HG03066 (cell line): ENCODE data around the gene WDR47.
A peak's percentile ranks its signal among the peaks of the same experiment; 100 is the strongest.
"Not testable (repeated sequence)": the region's sequence is repeated elsewhere in the genome, so short reads cannot be mapped to it uniquely, and the experiment has no call there.

Source experiments
- ATAC-seq: cut with Tn5 transposase; IDR thresholded peaks from one replicate; pipeline ENCODE4 v1.9.1; 2021; ENCODE audit warnings: low read depth; ENCODE audit not compliant: unreplicated experiment

WDR47 gene

GRCh38 chr1:108969346-108969745 lies 72.6 kb downstream of the WDR47 start:
- no peak for ATAC-seq

- ATAC-seq, result peak; percentile 93
These were observed 78.7 kb downstream of the WDR47 start, which contains the start of gene CLCC1 for GRCh38 chr1:108963052-108963686. Gene CLCC1, minus strand, starts transcription at chr1:108963484. Its CDS starts 13,047 bp downstream, at chr1:108950437.

GRCh38 chr1:108962681-108963051 lies 79.2 kb downstream of the WDR47 start:
- no peak for ATAC-seq

GRCh38 chr1:108961752-108962486 lies 80.0 kb downstream of the WDR47 start:
- no peak for ATAC-seq

GRCh38 chr1:108961198-108961597 lies 80.7 kb downstream of the WDR47 start:
- no peak for ATAC-seq

GRCh38 chr1:108960719-108961118 lies 81.2 kb downstream of the WDR47 start:
- no peak for ATAC-seq

- no peak for ATAC-seq
These were observed 84.0 kb downstream of the WDR47 start for GRCh38 chr1:108957888-108958287.

- ATAC-seq, result no peak
These were observed 86.0 kb downstream of the WDR47 start for GRCh38 chr1:108955881-108956280.

GRCh38 chr1:108955111-108955510 lies 86.8 kb downstream of the WDR47 start:
- ATAC-seq, result no peak

- ATAC-seq, result no peak
These were observed 88.5 kb downstream of the WDR47 start for GRCh38 chr1:108953452-108953851.

- ATAC-seq, result no peak
These were observed 90.7 kb downstream of the WDR47 start for GRCh38 chr1:108951242-108951641.

- no peak for ATAC-seq
These were observed 92.9 kb downstream of the WDR47 start for GRCh38 chr1:108949044-108949443.

GRCh38 chr1:108947871-108948525 lies 93.9 kb downstream of the WDR47 start:
- ATAC-seq, result no peak

GRCh38 chr1:108936170-108936569 lies 105.7 kb downstream of the WDR47 start:
- ATAC-seq, result no peak

GRCh38 chr1:108933944-108934343 lies 108.0 kb downstream of the WDR47 start:
- no peak for ATAC-seq

GRCh38 chr1:108927565-108927964 lies 114.3 kb downstream of the WDR47 start:
- ATAC-seq, result not testable (repeated sequence)

- no peak for ATAC-seq
These were observed 116.0 kb downstream of the WDR47 start for GRCh38 chr1:108925920-108926319.
